Small intestine (tissue), 7 donors: Measurements from ENCODE around the gene ARRDC2. TPM values are rescaled to one million over a fixed set of nuclear protein-coding genes. Genes with fewer than 3 reads are reported as not detected.

Source experiments
- DNase-seq, 2 donors: peaks; one replicate each; pipeline versions ENCODE4 v3.0.0 to v3.0.0-alpha.2; 2013
- FAIRE-seq: peaks from 2 replicates; lab custom pipeline; 2012; peaks lifted over from hg19 to GRCh38; lab: Jason Lieb, UNC
- H3K27ac ChIP-seq, 3 donors: one replicate each; pipeline ENCODE4 v1.5.1; 2013; ENCODE audit warnings: low read length in 2 of 3, mild to moderate bottlenecking in 2 of 3, control low read depth in 1 of 3, inconsistent platforms in 1 of 3, low read depth in 1 of 3, moderate library complexity in 1 of 3
- H3K27me3 ChIP-seq, 3 donors: one replicate each; pipeline ENCODE4 v1.6.1; 2013; ENCODE audit warnings: low read length in 3 of 3, inconsistent platforms in 1 of 3; ENCODE audit not compliant: control insufficient read depth in 3 of 3, insufficient read depth in 3 of 3
- H3K36me3 ChIP-seq, 3 donors: one replicate each; pipeline ENCODE4 v1.6.1; 2013; ENCODE audit warnings: low read length in 3 of 3, inconsistent platforms in 1 of 3, low read depth in 1 of 3, mild to moderate bottlenecking in 1 of 3, moderate library complexity in 1 of 3; ENCODE audit not compliant: control insufficient read depth in 3 of 3, insufficient read depth in 2 of 3
- H3K4me1 ChIP-seq, 3 donors: one replicate each; pipeline ENCODE4 v1.6.1; 2013; ENCODE audit warnings: low read length in 2 of 3, inconsistent platforms in 1 of 3, low read depth in 1 of 3, mild to moderate bottlenecking in 1 of 3, moderate library complexity in 1 of 3; ENCODE audit not compliant: control insufficient read depth in 3 of 3, insufficient read depth in 2 of 3
- H3K4me3 ChIP-seq, 3 donors: one replicate each; pipeline ENCODE4 v1.5.1; 2013; ENCODE audit warnings: low read length in 3 of 3, control low read depth in 1 of 3, inconsistent platforms in 1 of 3, low read depth in 1 of 3, mild to moderate bottlenecking in 1 of 3, moderate library complexity in 1 of 3
- H3K9me3 ChIP-seq, 2 donors: one replicate each; pipeline ENCODE4 v1.6.1; 2013; ENCODE audit warnings: low read depth in 1 of 2, low read length in 1 of 2; ENCODE audit not compliant: control insufficient read depth in 2 of 2, insufficient read depth in 1 of 2
- WGBS, 3 donors: extraction: QIAGEN DNeasy Blood & Tissue Kit; methylation state at CpG; one replicate each; pipeline ENCODE4 v1.1.7; 2013; 5-methylcytosine and 5-hydroxymethylcytosine counted together
- polyA plus RNA-seq, 4 donors: library from polyadenylated mRNA; stranded (reverse) in 3 of 4; unstranded in 1 of 4; fragments of 200-250 nt in 3 of 4; fragments of 120-200 nt in 1 of 4; gene quantifications; one replicate each; pipeline versions ENCODE4 v1.2.1 to v1.2.3, GENCODE V29; 2013
- donor health status: healthy with polysubstance abuse.
- donor health status: control.
- donor health status: control.
- donor health status: Bipolar disorder and iron deficiency.
- donor health status: healthy.

Gene ARRDC2
- polyA plus RNA-seq, 4 donors = 6.9 to 31.5 (median 28.4) TPM

- Histone ChIP-seq H3K4me1 (peaks cover 0 to 4% (median 0%) of the 10 kb centered on the region in 3 donors), H3K27ac (no peak overlapping the region), H3K36me3 (no peaks in the 10 kb centered on the region), H3K9me3 (peaks cover 0 to 3% of the 10 kb centered on the region in 2 donors), H3K27me3 (peaks cover 0 to 3% (median 0%) of the 10 kb centered on the region in 3 donors), H3K4me3 (no peak overlapping the region)
- 42 to 63% (median 57%) methylated on average over 8 of the region's 8 CpGs for WGBS, 3 donors
- FAIRE-seq (no peak), DNase-seq (no peak)
Measured at GRCh38 chr19:18062028-18062427, 54.1 kb downstream of the ARRDC2 start.

GRCh38 chr19:18063463-18063862, 55.5 kb downstream of the ARRDC2 start:
- peaks cover 0 to 3% (median 0%) of the 10 kb centered on the region in 3 donors for H3K4me1 ChIP-seq
- H3K9me3 ChIP-seq = peaks cover 0 to 3% of the 10 kb centered on the region in 2 donors
- FAIRE-seq = no peak
- no peak overlapping the region for H3K4me3 ChIP-seq
- H3K27me3 ChIP-seq = peaks cover 0 to 3% (median 0%) of the 10 kb centered on the region in 3 donors
- 64 to 82% (median 65%) methylated on average over 5 of the region's 5 CpGs for WGBS, 3 donors
- no peak overlapping the region for H3K27ac ChIP-seq
- no peak for DNase-seq
- H3K36me3 ChIP-seq = no peaks in the 10 kb centered on the region

Other genes with a start within 250 kb of the ARRDC2 start
- 10 to 100 TPM; 32.0 to 86.5 (median 41.2) TPM for gene B3GNT3, start 213.0 kb upstream of the ARRDC2 start, polyA plus RNA-seq
- 1 to 10 TPM in 1 of 4 donors, under 1 TPM in 1, not detected in 2; 0.13 to 1.4 TPM for gene INSL3, start 186.7 kb upstream of the ARRDC2 start, polyA plus RNA-seq
- gene JAK3, start 160.2 kb upstream of the ARRDC2 start, polyA plus RNA-seq = 1 to 10 TPM in 3 of 4 donors, under 1 TPM in 1; 0.67 to 6.8 (median 2.5) TPM
- gene RPL18A, start 148.3 kb upstream of the ARRDC2 start, polyA plus RNA-seq = 1,000 to 10,000 TPM; 1,464 to 3,671 (median 2,102) TPM
- under 1 TPM in 3 of 4 donors, not detected in 1; 0.01 to 0.27 (median 0.01) TPM for gene SLC5A5, start 136.2 kb upstream of the ARRDC2 start, polyA plus RNA-seq
- 100 to 1,000 TPM in 1 of 4 donors, 10 to 100 TPM in 3; 42.2 to 111 (median 67.7) TPM for gene CCDC124, start 75.2 kb upstream of the ARRDC2 start, polyA plus RNA-seq
- under 1 TPM in 2 of 4 donors, not detected in 2; 0.24 to 0.41 TPM for gene KCNN1, start 41.1 kb upstream of the ARRDC2 start, polyA plus RNA-seq
- gene IL12RB1, start 78.8 kb downstream of the ARRDC2 start, polyA plus RNA-seq = 1 to 10 TPM in 2 of 4 donors, under 1 TPM in 2; 0.81 to 2.4 (median 1.3) TPM
- gene MAST3, start 89.6 kb downstream of the ARRDC2 start, polyA plus RNA-seq = 10 to 100 TPM in 3 of 4 donors, 1 to 10 TPM in 1; 9.3 to 34.6 (median 24.9) TPM
- gene PIK3R2, start 145.0 kb downstream of the ARRDC2 start, polyA plus RNA-seq = 10 to 100 TPM in 2 of 4 donors, 1 to 10 TPM in 2; 1.6 to 71.3 (median 8.1) TPM
- 100 to 1,000 TPM in 2 of 4 donors, 10 to 100 TPM in 2; 51.9 to 480 (median 135) TPM for gene IFI30, start 165.6 kb downstream of the ARRDC2 start, polyA plus RNA-seq
- 10 to 100 TPM in 3 of 4 donors, 1 to 10 TPM in 1; 6.0 to 25.9 (median 17.2) TPM for gene MPV17L2, start 185.0 kb downstream of the ARRDC2 start, polyA plus RNA-seq
- gene RAB3A, start 195.9 kb downstream of the ARRDC2 start, polyA plus RNA-seq = 1 to 10 TPM in 3 of 4 donors, under 1 TPM in 1; 0.81 to 6.0 (median 1.9) TPM
- 1 to 10 TPM in 1 of 4 donors, under 1 TPM in 1, not detected in 2; 0.52 to 1.1 TPM for gene PDE4C, start 218.3 kb downstream of the ARRDC2 start, polyA plus RNA-seq